Measurements from ENCODE around the gene NFAT5.
"Not testable (repeated sequence)": the region's sequence is repeated elsewhere in the genome, so short reads cannot be mapped to it uniquely, and the experiment has no call there.

DNA sequence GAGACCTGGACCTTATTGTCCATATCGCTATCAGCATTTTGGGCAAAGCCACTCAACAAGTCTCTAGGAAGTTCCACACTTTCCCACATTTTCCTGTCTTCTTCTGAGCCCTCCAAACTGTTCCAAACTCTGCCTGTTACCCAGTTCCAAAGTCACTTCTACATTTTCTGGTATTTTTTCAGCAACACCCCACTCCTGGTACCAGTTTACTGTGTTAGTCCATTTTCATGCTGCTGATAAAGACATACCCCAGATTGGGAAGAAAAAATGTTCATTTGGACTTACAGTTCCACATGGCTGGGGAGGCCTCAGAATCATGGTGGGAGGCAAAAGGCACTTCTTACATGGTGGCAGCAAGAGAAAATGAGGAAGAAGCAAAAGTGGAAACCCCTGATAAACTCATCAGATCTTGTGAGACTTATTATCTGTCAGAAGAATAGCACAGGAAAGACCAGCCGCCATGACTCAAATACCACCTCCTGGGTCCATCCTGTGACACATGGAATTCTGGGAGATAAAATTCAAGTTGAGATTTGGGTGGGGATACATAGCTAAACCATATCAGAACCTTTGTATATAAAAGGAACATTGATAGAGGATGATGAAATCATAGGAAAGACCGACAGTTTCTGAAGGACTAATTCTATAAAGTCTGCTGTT is 71.6 kb downstream of the NFAT5 start:
- TF ChIP-seq, protein P1, sequence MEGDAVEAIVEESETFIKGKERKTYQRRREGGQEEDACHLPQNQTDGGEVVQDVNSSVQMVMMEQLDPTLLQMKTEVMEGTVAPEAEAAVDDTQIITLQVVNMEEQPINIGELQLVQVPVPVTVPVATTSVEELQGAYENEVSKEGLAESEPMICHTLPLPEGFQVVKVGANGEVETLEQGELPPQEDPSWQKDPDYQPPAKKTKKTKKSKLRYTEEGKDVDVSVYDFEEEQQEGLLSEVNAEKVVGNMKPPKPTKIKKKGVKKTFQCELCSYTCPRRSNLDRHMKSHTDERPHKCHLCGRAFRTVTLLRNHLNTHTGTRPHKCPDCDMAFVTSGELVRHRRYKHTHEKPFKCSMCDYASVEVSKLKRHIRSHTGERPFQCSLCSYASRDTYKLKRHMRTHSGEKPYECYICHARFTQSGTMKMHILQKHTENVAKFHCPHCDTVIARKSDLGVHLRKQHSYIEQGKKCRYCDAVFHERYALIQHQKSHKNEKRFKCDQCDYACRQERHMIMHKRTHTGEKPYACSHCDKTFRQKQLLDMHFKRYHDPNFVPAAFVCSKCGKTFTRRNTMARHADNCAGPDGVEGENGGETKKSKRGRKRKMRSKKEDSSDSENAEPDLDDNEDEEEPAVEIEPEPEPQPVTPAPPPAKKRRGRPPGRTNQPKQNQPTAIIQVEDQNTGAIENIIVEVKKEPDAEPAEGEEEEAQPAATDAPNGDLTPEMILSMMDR (IDR thresholded peaks at IDR 0.05), result not testable (repeated sequence)
- not testable (repeated sequence) for TF ChIP-seq POLR2A (IDR thresholded peaks at IDR 0.05)
